Renal cortex interstitium (tissue), 11 donors: Measurements from ENCODE around the gene LILRB1. TPM values are rescaled to one million over a fixed set of nuclear protein-coding genes. Genes with fewer than 3 reads are reported as not detected.
"Not testable (repeated sequence)": the region's sequence is repeated elsewhere in the genome, so short reads cannot be mapped to it uniquely, and the experiment has no call there.

Experiments used
- DNase-seq, 11 donors: peaks; one replicate each; pipeline ENCODE4 v3.0.0-alpha.2; 2013; ENCODE audit warnings: low read depth in 9 of 11, low spot score in 4 of 11; ENCODE audit errors: extremely low read depth in 1 of 11
- polyA plus RNA-seq, 3 donors: library from polyadenylated mRNA; unstranded; fragments of 120-200 nt; gene quantifications; one replicate each; pipeline ENCODE4 v1.2.1, GENCODE V29; 2013; ENCODE audit not compliant: insufficient read length in 3 of 3

Gene LILRB1
- polyA plus RNA-seq, 3 donors, result 0.73 to 1.6 (median 1.0) TPM

DNA sequence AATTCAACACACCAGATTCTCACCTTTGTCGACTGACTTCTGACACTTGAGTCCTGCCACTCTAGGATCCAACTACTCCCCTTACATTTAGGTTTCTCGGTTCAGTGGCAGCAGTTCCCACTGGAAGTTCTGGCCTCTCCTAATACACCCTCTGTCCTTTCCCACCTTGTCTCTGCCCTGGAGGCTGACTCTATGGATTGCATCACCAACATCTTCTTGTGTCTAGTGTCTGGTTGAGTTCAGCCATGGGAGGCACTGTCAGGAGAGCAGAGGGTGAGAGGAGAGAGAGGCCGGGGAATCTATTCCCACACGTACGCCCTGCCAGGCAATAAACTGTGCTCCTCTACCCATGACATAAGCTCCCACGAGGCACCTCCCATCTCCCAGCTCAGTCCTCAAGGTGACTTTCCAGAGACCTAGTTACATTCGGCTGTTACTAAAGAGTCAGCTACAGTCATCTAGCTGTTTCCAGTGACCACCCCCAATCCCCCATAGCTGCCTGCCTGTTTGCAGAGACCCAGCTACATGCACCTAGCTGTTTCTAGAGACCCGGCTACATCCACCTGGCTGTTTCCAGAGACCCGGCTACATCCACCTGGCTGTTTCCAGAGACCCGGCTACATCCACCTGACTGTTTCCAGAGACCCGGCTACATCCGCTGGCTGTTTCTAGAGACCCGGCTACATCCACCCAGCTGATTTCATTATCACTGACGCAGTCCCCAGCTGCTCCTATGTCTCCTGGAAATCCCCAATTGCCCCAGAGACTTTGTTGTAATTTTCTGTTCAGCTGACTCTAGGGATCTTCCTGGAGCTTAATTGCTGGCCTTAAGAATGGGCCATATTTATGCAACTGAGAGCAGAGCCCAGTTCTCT, 24.4 kb downstream of the LILRB1 start:
- DNase-seq, result no peak

DNA sequence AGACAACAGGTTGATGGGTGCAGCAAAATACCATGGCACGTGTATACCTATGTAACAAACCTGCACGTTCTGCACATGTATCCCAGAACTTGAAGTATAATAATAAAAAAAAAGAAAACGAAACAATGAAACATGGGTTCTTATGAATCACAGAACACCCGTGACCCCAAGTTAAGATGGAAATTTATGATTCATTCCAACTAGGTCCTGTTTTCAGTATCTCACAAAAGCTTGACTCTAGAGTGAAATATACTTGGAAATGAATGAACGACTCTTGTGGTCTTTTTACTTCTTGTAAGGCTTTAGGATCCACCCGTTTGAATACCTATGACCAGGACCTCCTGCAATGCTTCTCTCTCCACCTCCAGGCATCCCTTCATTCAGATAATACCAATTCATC, 29.0 kb downstream of the LILRB1 start:
- no peak for DNase-seq

DNA sequence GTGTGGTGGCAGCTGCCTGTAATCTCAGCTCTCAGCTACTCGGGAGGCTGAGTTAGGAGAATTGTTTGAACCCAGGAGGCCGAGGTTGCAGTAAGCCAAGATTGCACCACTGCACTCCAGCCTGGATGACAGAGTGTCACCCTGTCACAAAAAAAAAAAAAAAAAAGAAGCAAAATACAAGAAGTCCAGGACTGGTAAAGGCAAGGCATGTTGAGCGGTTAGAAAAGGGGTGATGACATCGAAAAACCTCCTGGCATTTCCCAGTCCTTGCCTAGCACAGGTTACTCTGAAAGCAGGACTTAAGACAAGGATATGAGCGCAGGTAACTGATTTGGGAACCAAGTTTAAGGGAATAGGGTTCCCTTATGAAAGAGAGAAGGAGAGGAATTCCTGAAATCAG, 30.0 kb downstream of the LILRB1 start:
- no peak for DNase-seq

DNA sequence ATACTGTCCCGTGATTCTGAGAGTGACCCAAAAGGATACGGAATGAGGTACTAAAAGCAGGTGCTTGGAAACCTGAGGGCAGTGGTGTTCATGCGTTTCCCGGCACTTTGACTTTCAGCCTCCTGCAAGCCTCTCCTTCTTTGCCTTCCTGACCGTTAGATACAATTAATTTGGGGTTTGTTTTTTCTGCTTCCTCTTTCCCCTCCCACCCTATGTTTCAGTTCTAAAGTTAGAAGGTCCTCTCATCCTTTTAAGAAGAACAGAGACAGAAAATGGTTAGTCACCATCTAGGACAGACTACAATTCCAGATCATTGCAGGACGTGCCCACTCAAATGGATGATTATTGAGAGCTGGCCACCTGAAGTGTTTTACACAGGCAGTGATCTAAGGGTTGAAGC, 30.7 kb downstream of the LILRB1 start:
- DNase-seq, result no peak

DNA sequence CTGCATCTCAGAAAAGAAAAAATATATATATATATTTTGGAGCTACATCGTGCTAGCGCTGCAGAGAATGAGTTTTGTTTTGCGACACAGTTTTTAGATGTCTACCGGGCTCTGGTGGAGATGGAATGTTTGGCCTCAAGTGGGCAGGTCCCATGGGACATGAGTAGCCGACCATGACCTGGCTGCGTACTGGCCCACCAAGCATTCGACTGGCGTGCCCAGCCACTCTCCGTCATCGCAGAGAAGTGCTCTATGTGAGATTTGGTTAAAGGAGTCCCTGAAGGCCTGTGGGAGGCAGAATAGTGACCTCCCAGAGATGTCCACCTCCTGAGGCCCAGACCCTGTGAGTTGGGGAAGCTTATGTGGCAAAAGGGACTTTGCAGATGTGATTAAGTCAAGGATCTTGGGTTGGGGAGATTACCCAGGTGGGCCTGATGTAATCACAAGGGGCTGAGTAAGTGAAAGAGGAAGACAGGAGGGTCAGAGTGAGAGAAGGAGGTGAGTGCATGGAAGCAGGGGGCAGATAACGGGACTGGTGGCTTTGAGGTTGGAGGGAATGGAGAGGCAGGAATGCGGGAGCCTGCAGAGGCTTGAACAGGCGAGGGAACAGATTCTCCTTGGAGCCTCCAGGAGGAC, 31.7 kb downstream of the LILRB1 start:
- no peak for DNase-seq

DNA sequence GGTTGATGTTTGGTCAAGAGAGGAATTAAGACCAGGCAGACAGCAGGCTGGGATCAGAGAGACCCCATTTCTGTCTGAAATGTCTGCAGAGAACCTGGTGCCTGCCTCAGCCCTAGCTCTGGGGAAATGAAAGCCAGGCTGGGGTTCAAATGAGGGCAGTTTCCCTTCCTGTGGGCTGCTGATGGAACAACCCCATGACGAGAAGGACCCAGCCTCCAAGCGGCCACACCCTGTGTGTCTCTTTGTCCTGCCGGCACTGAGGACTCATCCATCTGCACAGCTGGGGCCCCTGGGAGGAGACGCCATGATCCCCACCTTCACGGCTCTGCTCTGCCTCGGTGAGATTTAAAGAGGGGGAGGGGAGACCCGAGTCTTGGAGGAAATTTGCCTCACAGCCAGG, 32.4 kb downstream of the LILRB1 start, which contains the start of gene LILRB4:
Gene LILRB4, plus strand, starts transcription at position 256 of the 400 bp plus-strand sequence. Its CDS starts 49 bp downstream, at position 305.
- no peak for DNase-seq

DNA sequence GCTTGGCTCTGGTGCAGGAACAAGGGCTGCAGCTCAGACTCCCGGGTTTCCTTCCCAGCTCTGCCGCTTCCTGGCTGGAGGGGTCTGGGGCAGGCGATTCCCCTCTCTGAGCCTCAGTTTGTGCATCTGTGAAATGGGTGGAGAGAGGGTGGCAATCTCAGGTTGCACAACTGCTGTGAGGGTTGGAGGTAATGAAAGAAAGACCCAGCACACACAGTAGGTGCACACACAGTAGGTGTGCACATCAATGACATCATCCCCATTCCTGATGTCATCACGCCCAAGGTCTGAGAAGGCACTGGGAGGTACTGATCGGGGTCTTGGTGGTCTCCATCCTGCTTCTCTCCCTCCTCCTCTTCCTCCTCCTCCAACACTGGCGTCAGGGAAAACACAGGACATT, 35.2 kb downstream of the LILRB1 start:
- DNase-seq, result no peak

GRCh38 chr19:54667217-54667616, 36.9 kb downstream of the LILRB1 start:
- DNase-seq, result no peak

DNA sequence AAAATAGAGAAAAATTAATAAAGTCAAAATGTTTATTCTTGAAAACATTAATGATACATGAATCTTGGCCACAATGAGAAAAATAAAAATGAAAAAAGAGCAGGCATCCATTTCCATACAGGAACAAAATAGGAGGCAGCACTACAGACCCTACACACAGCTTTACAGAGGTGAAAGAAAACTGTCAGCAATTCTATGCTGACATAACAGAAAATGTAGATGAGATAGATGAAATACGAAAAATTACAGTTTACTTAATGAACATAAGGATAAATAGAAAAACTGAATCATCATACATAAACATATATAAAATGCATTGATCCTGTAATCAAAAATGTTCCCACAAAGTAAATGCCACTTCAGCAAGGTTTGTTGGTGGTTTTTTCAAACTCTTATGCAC, 38.1 kb downstream of the LILRB1 start:
- no peak for DNase-seq

- no peak for DNase-seq
These were observed 40.5 kb downstream of the LILRB1 start for GRCh38 chr19:54670576-54671357.

GRCh38 chr19:54673222-54673621, 42.9 kb downstream of the LILRB1 start:
- no peak for DNase-seq

GRCh38 chr19:54674021-54674617, 43.8 kb downstream of the LILRB1 start:
- peak in 3 of 11 donors; percentile 12 to 18 (median 12) for DNase-seq

DNA sequence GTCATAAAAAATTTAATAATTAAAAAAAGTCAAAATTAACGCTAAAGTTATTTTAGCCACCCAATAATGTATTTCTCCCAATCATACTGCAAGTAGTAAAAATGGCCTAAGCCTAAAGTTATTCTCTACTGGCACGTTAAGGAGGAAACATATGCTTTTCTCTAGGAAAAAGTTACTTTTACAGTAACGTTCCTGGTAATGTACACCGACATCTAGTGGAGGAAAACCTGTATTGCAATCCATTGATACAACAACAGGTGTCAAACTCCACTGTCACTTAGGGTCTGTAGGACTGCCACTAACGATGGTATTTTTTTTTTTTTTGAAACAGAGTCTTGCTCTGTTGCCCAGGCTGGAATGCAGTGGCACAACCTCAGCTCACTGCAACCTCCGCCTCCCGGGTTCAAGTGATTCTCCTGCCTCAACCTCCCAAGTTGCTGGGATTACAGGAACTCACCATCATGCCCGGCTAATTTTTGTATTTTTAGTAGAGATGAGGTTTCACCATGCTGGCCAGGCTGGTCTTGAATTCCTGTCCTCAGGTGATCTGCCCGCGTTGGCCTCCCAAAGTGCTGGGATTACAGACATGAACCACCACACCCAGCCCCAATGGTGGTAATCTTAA, 46.0 kb downstream of the LILRB1 start:
- peak in 6 of 11 donors; percentile 9 to 38 (median 18) for DNase-seq

DNA sequence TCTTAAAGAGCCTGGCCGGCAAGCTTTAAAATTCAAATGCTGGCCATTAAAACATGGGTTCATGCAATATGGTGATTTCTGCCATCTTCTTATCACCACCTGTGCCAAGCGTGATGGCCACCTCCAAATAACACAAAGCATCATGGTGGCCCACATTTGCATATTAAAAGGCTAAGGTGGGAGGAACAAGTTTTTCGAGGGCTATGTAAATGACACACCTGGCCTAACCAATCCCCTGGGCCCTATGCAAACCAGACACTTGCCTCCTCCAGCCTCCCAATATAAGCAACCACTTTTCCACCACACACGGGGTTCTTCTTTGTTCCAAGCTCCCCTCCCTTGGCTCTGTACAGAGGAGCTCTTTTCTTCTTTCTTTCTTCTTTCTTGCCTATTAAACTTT, 46.9 kb downstream of the LILRB1 start:
- no peak for DNase-seq

DNA sequence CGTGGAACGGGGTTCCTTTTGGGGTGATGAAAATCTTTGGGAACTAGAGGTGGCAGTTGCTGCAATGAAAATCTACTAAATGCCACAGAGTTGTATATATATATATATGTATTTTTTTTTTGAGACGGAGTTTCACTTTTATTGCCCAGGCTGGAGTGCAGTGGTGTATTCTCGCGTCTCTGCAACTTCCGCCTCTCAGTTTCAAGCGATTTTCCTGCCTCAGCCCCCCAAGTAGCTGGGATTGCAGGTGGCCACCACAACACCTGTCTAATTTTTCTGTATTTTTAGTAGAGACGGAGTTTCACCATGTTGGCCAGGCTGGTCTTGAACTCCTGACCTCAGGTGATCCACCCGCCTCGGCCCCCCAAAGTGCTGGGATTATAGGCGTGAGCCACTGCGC, 51.3 kb downstream of the LILRB1 start:
- not testable (repeated sequence) for DNase-seq

DNA sequence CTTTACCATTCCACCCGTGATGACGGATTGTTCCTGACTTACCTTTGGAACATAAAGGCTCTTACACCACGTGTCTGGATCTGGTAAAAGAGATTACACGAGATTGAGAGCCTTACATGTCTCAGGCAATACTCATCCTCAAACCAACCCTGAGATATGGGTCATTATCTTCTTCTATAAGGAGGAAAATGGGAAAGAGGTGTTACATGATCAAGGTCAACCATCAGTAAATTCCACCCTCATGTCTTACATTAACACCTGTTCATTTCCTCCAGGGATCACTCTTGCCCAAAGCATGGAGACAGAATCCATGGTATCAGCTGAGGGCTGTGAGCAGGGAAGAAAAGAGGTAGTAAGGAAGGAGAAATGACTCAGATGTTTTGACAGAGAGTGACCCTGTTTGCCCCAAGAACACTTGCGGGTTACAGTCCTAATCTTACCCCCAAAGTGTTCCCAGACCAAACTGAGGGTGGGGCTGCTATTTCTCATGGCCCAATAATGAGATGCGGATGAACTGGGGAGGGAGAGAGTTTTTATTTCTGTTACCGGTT, 52.1 kb downstream of the LILRB1 start:
- no peak for DNase-seq

DNA sequence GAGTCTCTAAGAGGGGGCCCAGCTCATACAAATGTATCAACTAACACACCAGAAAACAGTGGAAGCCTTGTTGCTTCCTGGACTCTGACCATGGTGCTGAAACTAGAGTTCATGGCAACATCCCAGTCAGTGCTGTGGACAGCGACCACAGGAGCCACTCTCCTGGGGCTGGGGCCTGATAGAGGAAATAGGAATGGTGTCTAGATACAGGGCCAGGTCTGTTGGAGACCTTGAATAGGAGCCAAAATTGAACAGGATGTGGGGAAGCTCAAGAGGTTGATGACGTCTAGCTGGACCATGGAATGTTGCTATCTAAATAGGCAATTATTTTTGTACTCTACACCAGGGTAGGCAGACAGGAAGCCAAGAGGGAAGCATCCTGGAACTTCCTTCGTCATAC, 54.2 kb downstream of the LILRB1 start:
- peak; percentile 40 to 78 (median 61) for DNase-seq
